A549 (cell line): ENCODE measurements around the gene NAA20.

ENCODE experiments used
- KDM5A ChIP-seq: fragments of 200-600 bp; sonication (generic); IDR thresholded peaks from 2 replicates; pipeline ENCODE4 v1.6.1; 2016; ENCODE audit warnings: antibody characterized with exemption, mild to moderate bottlenecking
- NPAS2 ChIP-seq: fragments of 250-450 bp; sonication (Bioruptor Pico); IDR thresholded peaks from 2 replicates; pipeline ENCODE4 v1.8.0; 2022; ENCODE audit warnings: mild to moderate bottlenecking, moderate library complexity, borderline replicate concordance
- POLR2A ChIP-seq: IDR thresholded peaks from 2 replicates; pipeline ENCODE4 v1.6.1; 2012; ENCODE audit warnings: mild to moderate bottlenecking, low read length
- REST ChIP-seq: fragments of 200-600 bp; sonication (generic); IDR thresholded peaks from 2 replicates; pipeline ENCODE4 v1.6.1; 2016; ENCODE audit warnings: antibody characterized with exemption, mild to moderate bottlenecking, moderate library complexity
- RNF2 ChIP-seq: fragments of 200-600 bp; sonication (generic); IDR thresholded peaks from 2 replicates; pipeline ENCODE4 v1.6.1; 2016; ENCODE audit warnings: low read depth, mild to moderate bottlenecking, antibody characterized with exemption, moderate library complexity, borderline replicate concordance
- TF ChIP-seq, protein P1 (sequence below): fragments of >200 bp; sonication (Bioruptor Twin); formaldehyde crosslinking; IDR thresholded peaks from 3 replicates; pipeline ENCODE4 v1.5.1; 2016

DNA sequence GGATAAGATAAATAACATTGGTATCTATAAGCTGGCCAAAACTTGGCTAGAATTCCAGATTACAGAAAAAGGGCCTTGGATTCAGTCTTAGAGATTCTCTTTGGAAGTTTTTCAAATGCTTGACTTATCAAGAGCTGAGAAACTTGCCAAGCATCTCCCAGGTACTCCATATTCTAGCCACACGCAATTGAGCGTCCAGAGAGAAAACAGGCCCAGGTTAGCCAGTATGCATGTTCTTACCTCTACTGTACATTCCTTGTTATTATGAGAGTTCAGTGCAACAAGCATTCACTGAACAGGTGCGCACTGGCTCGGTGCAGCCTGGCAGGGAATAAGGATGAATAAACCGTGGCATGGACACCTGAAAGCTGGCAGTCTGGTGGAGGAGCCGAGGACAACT lies 21.4 kb downstream of the NAA20 start:
- TF ChIP-seq, protein P1, sequence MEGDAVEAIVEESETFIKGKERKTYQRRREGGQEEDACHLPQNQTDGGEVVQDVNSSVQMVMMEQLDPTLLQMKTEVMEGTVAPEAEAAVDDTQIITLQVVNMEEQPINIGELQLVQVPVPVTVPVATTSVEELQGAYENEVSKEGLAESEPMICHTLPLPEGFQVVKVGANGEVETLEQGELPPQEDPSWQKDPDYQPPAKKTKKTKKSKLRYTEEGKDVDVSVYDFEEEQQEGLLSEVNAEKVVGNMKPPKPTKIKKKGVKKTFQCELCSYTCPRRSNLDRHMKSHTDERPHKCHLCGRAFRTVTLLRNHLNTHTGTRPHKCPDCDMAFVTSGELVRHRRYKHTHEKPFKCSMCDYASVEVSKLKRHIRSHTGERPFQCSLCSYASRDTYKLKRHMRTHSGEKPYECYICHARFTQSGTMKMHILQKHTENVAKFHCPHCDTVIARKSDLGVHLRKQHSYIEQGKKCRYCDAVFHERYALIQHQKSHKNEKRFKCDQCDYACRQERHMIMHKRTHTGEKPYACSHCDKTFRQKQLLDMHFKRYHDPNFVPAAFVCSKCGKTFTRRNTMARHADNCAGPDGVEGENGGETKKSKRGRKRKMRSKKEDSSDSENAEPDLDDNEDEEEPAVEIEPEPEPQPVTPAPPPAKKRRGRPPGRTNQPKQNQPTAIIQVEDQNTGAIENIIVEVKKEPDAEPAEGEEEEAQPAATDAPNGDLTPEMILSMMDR, result no peak
- TF ChIP-seq POLR2A (no peak), KDM5A (no peak), REST (no peak), NPAS2 (CRISPR knock-in tag) (no peak), RNF2 (no peak)
